Ectodermal cell (in vitro differentiated cells): ENCODE data around the gene HDDC2.
"Not testable (repeated sequence)": the region's sequence is repeated elsewhere in the genome, so short reads cannot be mapped to it uniquely, and the experiment has no call there.

Source experiments
- H3K27ac ChIP-seq: 2 replicates; pipeline ENCODE4 v1.7.0; 2013; ENCODE audit warnings: mild to moderate bottlenecking, low read depth, low read length; ENCODE audit not compliant: insufficient read depth, poor library complexity, severe bottlenecking
- H3K27me3 ChIP-seq: 2 replicates; pipeline ENCODE4 v1.7.0; 2013; ENCODE audit warnings: mild to moderate bottlenecking, low read length; ENCODE audit not compliant: insufficient read depth, control insufficient read depth, poor library complexity, severe bottlenecking
- H3K36me3 ChIP-seq: one replicate; pipeline ENCODE4 v1.7.0; 2013; ENCODE audit warnings: low read length; ENCODE audit not compliant: control insufficient read depth, insufficient read depth
- H3K4me1 ChIP-seq: one replicate; pipeline ENCODE4 v1.7.0; 2013; ENCODE audit warnings: low read length; ENCODE audit not compliant: control insufficient read depth, insufficient read depth
- H3K4me3 ChIP-seq: 2 replicates; pipeline ENCODE4 v1.7.0; 2013; ENCODE audit warnings: low read depth, low read length, control low read depth; ENCODE audit not compliant: insufficient read depth
- H3K9me3 ChIP-seq: 2 replicates; pipeline ENCODE4 v1.7.0; 2013; ENCODE audit warnings: mild to moderate bottlenecking, low read length, moderate library complexity; ENCODE audit not compliant: control insufficient read depth
- WGBS, 2 experiments: methylation state at CpG; one replicate each; pipeline ENCODE4 v1.1.7; 2013; ENCODE audit warnings: missing lambda C conversion rate in 2 of 2; 5-methylcytosine and 5-hydroxymethylcytosine counted together

HDDC2 gene

DNA sequence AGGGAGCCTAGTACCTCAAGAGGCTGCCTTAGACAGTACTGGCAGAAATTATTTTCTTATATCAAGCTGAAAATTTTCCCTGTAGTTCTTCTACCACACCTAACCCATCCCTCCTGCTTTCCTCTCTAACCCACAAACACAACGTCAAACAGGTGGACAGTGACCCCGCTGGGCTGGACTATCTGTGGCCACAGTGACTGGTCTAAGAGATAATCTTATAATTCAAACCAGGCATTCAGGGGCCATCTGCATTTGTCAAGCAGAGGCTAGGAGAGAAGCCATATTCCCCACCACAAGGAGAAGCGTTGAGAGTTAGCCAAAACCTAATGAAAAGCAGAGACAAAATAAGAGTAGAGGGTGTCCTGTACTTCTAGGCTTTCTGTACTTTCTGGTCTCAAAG is 8.2 kb downstream of the HDDC2 start:
- no peaks in the 10 kb centered on the region for H3K4me1 ChIP-seq
- no peaks in the 10 kb centered on the region for H3K9me3 ChIP-seq
- H3K27me3 ChIP-seq = no peaks in the 10 kb centered on the region
- H3K36me3 ChIP-seq = peaks cover 18% of the 10 kb centered on the region
- WGBS, 2 experiments = 91 to 93% methylated on average over 3 of the region's 3 CpGs
- H3K27ac ChIP-seq = no peak overlapping the region
- H3K4me3 ChIP-seq = no peak overlapping the region

DNA sequence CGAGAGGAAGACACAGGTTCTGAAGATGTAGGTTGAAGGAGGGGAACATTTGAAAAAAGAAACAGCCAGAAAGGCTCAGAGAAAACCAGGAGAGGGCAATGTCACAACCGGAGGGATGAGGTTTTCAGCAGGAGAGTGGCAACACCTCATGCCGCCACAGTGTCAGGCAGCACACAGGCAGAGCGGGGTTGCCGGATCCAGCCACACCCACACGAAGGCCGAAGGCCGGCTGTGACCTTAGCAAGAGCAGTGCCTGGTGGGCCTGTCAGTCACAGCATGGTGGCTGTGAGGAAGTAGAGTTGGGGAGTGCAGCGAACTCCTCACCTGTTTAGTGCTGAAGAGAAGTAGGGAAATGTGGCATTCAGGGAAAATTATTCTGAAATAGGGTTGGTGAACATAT is 14.0 kb downstream of the HDDC2 start:
- Histone ChIP-seq H3K27ac (no peak overlapping the region), H3K27me3 (no peaks in the 10 kb centered on the region), H3K4me1 (no peaks in the 10 kb centered on the region), H3K36me3 (peaks cover 16% of the 10 kb centered on the region), H3K4me3 (no peak overlapping the region), H3K9me3 (no peaks in the 10 kb centered on the region)
- WGBS, 2 experiments = 86 to 89% methylated on average over 9 of the region's 9 CpGs

DNA sequence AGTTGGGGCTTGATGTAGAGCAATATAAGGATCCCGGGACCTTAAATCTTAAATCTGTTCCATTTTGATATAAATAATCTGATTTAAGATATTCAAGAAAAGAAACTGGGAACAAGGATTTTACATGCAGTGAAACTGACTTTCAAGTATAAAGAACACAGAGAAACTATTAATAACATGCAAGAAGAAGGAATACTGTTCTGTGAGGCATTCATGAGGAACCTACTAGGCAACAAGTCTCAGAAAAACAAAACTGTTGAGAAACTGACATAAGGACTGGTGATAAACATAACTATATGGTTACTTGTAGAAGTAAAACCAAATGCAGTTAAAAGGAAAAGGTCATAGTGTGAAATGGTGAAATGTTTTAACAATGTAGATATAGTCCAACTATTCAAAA is 15.8 kb downstream of the HDDC2 start:
- H3K27me3 ChIP-seq = no peaks in the 10 kb centered on the region
- no CpG with 5 or more reads among the region's 1 CpG for WGBS, 2 experiments
- peaks cover 10% of the 10 kb centered on the region for H3K36me3 ChIP-seq
- H3K4me3 ChIP-seq = no peak overlapping the region
- no peak overlapping the region for H3K27ac ChIP-seq
- H3K4me1 ChIP-seq = no peaks in the 10 kb centered on the region
- H3K9me3 ChIP-seq = no peaks in the 10 kb centered on the region

DNA sequence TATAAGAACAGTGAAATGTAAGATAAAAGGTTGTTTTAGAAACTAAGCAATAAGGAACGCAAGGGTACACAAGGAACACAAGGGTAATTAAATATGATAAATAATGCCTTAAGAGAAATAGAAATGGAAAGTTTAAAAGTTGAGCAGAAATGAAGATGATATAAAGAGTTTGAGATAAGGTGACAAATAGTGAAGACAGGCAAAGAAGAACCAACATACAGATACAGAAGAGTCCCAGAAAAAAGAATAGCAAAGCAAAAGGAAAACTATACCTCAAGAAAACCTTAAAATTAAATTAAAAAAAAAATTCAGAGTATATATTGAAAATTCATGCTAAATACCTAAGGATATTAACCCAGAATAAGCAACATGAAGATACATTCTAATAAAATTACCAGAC is 16.4 kb downstream of the HDDC2 start:
- Histone ChIP-seq H3K27me3 (no peaks in the 10 kb centered on the region), H3K27ac (no peak overlapping the region), H3K36me3 (peaks cover 10% of the 10 kb centered on the region), H3K4me3 (no peak overlapping the region), H3K4me1 (no peaks in the 10 kb centered on the region), H3K9me3 (no peaks in the 10 kb centered on the region)
- WGBS, 2 experiments = 98 to 100% methylated on average over 1 of the region's 1 CpG

DNA sequence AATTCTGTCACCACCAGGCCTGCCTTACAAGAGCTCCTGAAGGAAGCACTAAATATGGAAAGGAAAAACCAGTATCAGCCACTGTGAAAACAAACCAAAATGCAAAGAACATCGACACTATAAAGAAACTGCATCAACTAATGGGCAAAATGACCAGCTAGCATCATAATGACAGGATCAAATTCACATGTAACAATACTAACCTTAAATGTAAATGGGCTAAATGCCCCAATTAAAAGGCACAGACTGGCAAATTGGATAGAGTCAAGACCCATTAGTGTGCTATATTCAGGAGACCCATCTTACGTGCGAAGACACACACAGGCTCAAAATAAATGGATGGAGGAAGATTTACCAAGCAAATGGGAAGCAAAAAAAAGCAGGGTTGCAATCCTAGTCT is 19.3 kb downstream of the HDDC2 start:
- not testable (repeated sequence) for H3K4me1 ChIP-seq, H3K27ac ChIP-seq, H3K9me3 ChIP-seq, H3K4me3 ChIP-seq, H3K27me3 ChIP-seq
- 87 to 93% methylated on average over 3 of the region's 3 CpGs for WGBS, 2 experiments
- peaks cover 10% of the 10 kb centered on the region for H3K36me3 ChIP-seq

DNA sequence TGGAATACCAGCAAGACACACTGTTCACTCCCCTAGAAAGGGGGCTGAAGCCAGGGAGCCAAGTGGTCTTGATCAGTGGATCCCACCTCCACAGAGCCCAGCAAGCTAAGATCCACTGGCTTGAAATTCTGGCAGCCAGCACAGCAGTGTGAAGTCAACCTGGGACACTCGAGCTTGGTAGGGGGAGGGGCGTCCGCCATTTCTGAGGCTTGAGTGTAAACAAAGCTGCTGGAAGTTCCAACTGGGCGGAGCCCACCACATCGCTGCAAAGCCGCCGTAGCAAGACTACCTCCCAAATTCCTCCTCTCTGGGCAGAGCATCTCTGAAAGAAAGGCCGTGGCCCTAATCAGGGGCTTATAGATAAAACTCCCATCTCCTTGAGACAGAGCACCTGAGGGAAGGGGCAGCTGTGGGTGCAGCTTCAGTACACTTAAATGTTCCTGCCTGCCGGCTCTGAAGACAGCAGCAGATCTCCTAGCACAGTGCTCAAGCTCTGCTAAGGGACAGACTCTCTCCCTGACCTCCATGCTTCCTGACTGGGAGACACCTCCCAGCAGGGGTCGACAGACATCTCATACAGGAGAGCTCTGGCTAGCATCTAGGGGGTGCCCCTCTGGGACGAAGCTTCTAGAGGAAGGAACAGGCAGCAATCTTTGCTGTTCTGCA is 21.3 kb downstream of the HDDC2 start:
- H3K4me3 ChIP-seq, H3K36me3 ChIP-seq, H3K9me3 ChIP-seq, H3K27me3 ChIP-seq, H3K4me1 ChIP-seq, H3K27ac ChIP-seq: not testable (repeated sequence)
- WGBS, 2 experiments = 80 to 81% methylated on average over 11 of the region's 11 CpGs

DNA sequence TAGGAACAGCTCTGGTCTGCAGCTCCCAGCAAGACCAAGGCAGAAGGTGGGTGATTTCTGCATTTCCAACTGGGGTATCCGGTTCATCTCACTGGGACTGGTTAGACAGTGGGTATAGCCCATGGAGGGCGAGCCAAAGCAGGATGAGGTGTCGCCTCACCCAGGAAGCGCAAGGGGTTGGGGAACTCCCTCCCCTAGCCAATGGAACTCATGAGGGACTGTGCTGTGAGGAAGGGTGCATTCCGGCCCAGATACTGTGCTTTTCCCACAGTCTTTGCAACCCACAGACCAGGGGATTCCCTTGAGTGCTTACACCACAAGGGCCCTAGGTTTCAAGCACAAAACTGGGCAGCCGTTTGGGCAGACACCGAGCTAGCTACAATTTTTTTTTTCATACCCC is 21.8 kb downstream of the HDDC2 start:
- no peak overlapping the region for H3K27ac ChIP-seq
- H3K4me1 ChIP-seq = no peaks in the 10 kb centered on the region
- H3K9me3 ChIP-seq = no peaks in the 10 kb centered on the region
- no peaks in the 10 kb centered on the region for H3K27me3 ChIP-seq
- WGBS, 2 experiments = 94 to 95% methylated on average over 7 of the region's 7 CpGs
- H3K36me3 ChIP-seq = peaks cover 2% of the 10 kb centered on the region
- H3K4me3 ChIP-seq = no peak overlapping the region

DNA sequence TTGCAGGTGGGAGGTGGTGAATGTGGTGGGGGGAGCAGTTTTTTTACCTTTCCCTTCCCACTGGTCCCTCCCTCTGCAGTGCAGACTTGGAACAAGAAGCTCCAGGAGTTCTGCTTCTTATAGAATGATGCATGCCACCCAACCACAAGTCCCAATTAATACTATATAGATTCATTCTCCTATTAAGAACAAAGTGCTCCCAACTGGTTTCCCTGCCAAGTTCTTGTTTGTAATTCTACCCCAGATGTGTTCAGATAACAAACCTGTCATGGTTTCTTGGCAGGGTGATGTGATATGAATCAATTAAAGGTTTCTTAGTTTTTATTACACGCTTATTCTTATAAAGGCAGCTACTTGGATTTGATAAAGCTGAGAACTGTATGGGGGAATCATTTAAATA is 23.9 kb downstream of the HDDC2 start:
- Histone ChIP-seq H3K27me3 (no peaks in the 10 kb centered on the region), H3K27ac (no peak overlapping the region), H3K4me1 (no peaks in the 10 kb centered on the region), H3K36me3 (peaks cover 8% of the 10 kb centered on the region), H3K4me3 (no peak overlapping the region), H3K9me3 (no peaks in the 10 kb centered on the region)
- WGBS, 2 experiments = 90% methylated on average over 1 of the region's 1 CpG; no CpG with 5 or more reads in 1 of the 2 experiments

DNA sequence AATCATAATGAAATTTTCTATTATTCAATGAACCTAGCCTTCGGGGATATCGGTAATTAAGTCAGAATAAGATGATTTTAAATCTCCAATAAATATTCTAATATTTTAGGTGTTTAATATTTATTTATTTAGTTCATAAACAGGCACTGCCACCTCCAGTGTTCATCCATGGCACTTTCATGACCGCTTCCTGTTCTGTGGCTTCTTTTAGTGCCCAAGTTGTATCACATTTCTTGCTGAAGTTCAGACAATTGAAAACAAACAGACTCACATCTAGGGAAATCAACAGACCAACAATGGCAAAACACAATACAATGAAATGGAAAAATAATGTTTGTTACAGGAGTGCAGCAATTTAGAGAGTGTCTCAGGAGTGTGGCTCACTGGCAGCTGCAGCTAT is 26.0 kb downstream of the HDDC2 start:
- Histone ChIP-seq H3K9me3 (no peaks in the 10 kb centered on the region), H3K36me3 (peaks cover 10% of the 10 kb centered on the region)
- 97 to 100% methylated on average over 1 to 2 of the region's 3 CpGs for WGBS, 2 experiments

DNA sequence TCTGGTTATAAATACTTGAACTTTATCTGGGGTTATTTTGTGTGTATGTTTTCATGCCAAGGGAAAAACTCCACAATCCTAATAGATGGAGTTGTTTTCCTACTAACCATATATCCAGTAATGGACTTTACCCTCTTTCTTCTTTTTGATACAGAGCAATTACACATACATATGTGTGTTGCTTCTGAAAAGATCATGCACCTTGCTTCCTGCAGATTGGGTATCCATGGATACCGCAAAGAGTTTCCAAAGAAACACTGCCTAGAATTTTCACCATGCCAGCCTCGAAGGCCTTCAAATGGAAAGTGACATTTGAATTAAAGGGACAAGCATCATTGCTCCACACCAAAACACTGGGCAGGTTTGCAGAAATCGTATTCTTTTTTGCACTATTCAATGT is 26.8 kb downstream of the HDDC2 start:
- H3K4me3 ChIP-seq = no peak overlapping the region
- peaks cover 10% of the 10 kb centered on the region for H3K36me3 ChIP-seq
- WGBS, 2 experiments = 85 to 99% methylated on average over 3 of the region's 3 CpGs
- H3K9me3 ChIP-seq = no peaks in the 10 kb centered on the region
- no peaks in the 10 kb centered on the region for H3K4me1 ChIP-seq
- H3K27me3 ChIP-seq = no peaks in the 10 kb centered on the region
- H3K27ac ChIP-seq = no peak overlapping the region

More for the DNA sequence above, 26.0 kb downstream of the HDDC2 start:
- Histone ChIP-seq H3K4me3 (no peak overlapping the region), H3K27ac (no peak overlapping the region), H3K4me1 (no peaks in the 10 kb centered on the region), H3K27me3 (no peaks in the 10 kb centered on the region)

DNA sequence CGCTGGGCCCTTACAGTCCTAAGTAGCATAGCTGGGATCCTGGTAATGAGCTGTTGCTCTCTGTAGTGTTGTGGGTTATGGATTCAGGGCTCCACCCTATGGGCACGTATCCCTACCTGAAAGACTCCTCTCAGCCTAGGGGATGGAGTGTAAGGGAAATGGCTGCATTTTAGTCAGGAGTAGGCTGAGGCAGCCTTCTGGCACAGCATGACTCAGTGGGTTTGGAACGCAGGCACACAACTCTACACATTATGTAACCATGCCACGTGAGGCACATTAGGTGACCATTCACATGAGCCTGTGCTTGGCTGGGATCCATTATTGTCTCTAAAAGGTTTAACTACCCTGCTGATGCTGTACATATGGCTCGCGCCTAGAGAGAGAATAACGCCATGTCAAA is 27.8 kb downstream of the HDDC2 start:
- Histone ChIP-seq H3K27ac (no peak overlapping the region), H3K27me3 (no peaks in the 10 kb centered on the region), H3K4me1 (no peaks in the 10 kb centered on the region), H3K9me3 (no peaks in the 10 kb centered on the region), H3K4me3 (no peak overlapping the region), H3K36me3 (peaks cover 10% of the 10 kb centered on the region)
- 94 to 96% methylated on average over 7 of the region's 7 CpGs for WGBS, 2 experiments
